ENCODE results near the gene OR8S1. TPM values are rescaled to one million over a fixed set of nuclear protein-coding genes. Genes with fewer than 3 reads are reported as not detected.

Gene OR8S1
- total and polyA plus RNA-seq, 4 donors: not detected

GRCh38 chr12:48482930-48483329 is 42.5 kb upstream of the OR8S1 start (continued):
- no peak for TF ChIP-seq CTCF (IDR thresholded peaks at IDR 0.05; ENCODE audit: low read depth, low read length, missing input control)
- no peak for TF ChIP-seq TAF1 (conservative IDR thresholded peaks at IDR 0.05)
- no peak for TF ChIP-seq ATF3 (IDR thresholded peaks at IDR 0.05)
- TF ChIP-seq YY1 (IDR thresholded peaks at IDR 0.05): no peak
- no peak for TF ChIP-seq HNF4G (IDR thresholded peaks at IDR 0.05)
- no peak for TF ChIP-seq GABPA (IDR thresholded peaks at IDR 0.05 in 1 of 2, conservative IDR thresholded peaks at IDR 0.05 in 1 of 2)

- Histone ChIP-seq H3K27ac (ENCODE audit: low read depth in 1 of 2, low read length in 2 of 2) (no peak overlapping the region), H3K4me1 (ENCODE audit: control insufficient read depth in 4 of 4, insufficient read depth in 4 of 4, low read length in 3 of 4) (no peaks in the 10 kb centered on the region), H3K4me3 (ENCODE audit: low read depth in 1 of 3, low read length in 3 of 3) (no peak overlapping the region), H3K9me3 (ENCODE audit: control insufficient read depth in 4 of 4, low read length in 3 of 4) (no peaks in the 10 kb centered on the region), H3K27me3 (ENCODE audit: control insufficient read depth in 4 of 4, insufficient read depth in 4 of 4, low read length in 3 of 4) (peaks cover 0 to 6% (median 0%) of the 10 kb centered on the region in 4 donors), H3K9ac (ENCODE audit: low read depth in 1 of 2, low read length in 2 of 2) (no peak overlapping the region), H3K36me3 (ENCODE audit: control insufficient read depth in 4 of 4, insufficient read depth in 3 of 4, low read depth in 1 of 4, low read length in 3 of 4) (no peaks in the 10 kb centered on the region)
- no peak for DNase-seq (ENCODE audit: low spot score)
- TF ChIP-seq EGR1 (IDR thresholded peaks at IDR 0.05; ENCODE audit: low read depth in 2 of 2) (no peak), TAF1 (conservative IDR thresholded peaks at IDR 0.05) (no peak), JUND (IDR thresholded peaks at IDR 0.05) (no peak), FOXA2 (IDR thresholded peaks at IDR 0.05) (no peak), NR2F2 (IDR thresholded peaks at IDR 0.05) (no peak), MAX (IDR thresholded peaks at IDR 0.05) (no peak), HNF4A (conservative IDR thresholded peaks at IDR 0.05) (no peak), HNF4G (IDR thresholded peaks at IDR 0.05) (no peak), GABPA (IDR thresholded peaks at IDR 0.05 in 1 of 2, conservative IDR thresholded peaks at IDR 0.05 in 1 of 2) (no peak), CTCF (IDR thresholded peaks at IDR 0.05; ENCODE audit: low read depth, low read length, missing input control) (no peak), SP1 (IDR thresholded peaks at IDR 0.05) (no peak), RAD21 (IDR thresholded peaks at IDR 0.05) (no peak), ATF3 (IDR thresholded peaks at IDR 0.05) (no peak), RXRA (IDR thresholded peaks at IDR 0.05) (no peak)
- TF ChIP-seq, protein P1, sequence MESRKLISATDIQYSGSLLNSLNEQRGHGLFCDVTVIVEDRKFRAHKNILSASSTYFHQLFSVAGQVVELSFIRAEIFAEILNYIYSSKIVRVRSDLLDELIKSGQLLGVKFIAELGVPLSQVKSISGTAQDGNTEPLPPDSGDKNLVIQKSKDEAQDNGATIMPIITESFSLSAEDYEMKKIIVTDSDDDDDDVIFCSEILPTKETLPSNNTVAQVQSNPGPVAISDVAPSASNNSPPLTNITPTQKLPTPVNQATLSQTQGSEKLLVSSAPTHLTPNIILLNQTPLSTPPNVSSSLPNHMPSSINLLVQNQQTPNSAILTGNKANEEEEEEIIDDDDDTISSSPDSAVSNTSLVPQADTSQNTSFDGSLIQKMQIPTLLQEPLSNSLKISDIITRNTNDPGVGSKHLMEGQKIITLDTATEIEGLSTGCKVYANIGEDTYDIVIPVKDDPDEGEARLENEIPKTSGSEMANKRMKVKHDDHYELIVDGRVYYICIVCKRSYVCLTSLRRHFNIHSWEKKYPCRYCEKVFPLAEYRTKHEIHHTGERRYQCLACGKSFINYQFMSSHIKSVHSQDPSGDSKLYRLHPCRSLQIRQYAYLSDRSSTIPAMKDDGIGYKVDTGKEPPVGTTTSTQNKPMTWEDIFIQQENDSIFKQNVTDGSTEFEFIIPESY (IDR thresholded peaks at IDR 0.05): no peak
- WGBS: 66% methylated on average over 2 of the region's 2 CpGs
Measured at GRCh38 chr12:48486261-48486660, 39.2 kb upstream of the OR8S1 start.
